ENCODE measurements around the gene TMEM134. TPM values are rescaled to one million over a fixed set of nuclear protein-coding genes. Genes with fewer than 3 reads are reported as not detected.
A peak's percentile ranks its signal among the peaks of the same experiment; 100 is the strongest.

TMEM134 gene
- total and polyA plus RNA-seq, 10 of the 15 experiments (the other 5 are each of a cell fraction or from before 2014, with no cell fraction given): 1.6 to 93.8 (median 27.8) TPM

- TF ChIP-seq MYC (IDR thresholded peaks at IDR 0.05; ENCODE audit: insufficient read depth, insufficient read length, insufficient replicate concordance, low read length, severe bottlenecking): no peak
- TF ChIP-seq MAX (IDR thresholded peaks at IDR 0.05; ENCODE audit: low read depth, low read length): no peak
- peak; percentile 55 for TF ChIP-seq MLLT1 (IDR thresholded peaks at IDR 0.05)
- no peak for TF ChIP-seq NFYA (IDR thresholded peaks at IDR 0.05; ENCODE audit: borderline replicate concordance, low read depth, low read length)
- TF ChIP-seq RELA (IDR thresholded peaks at IDR 0.05; ENCODE audit: borderline replicate concordance, partially characterized antibody): no peak
- TF ChIP-seq PML (IDR thresholded peaks at IDR 0.05; ENCODE audit: low read length): no peak
- TF ChIP-seq STAT3 (IDR thresholded peaks at IDR 0.05; ENCODE audit: low read depth, low read length): no peak
- no peak for TF ChIP-seq NFYB (IDR thresholded peaks at IDR 0.05; ENCODE audit: insufficient read depth, low read depth, low read length)
- no peak for TF ChIP-seq FOXK2 (IDR thresholded peaks at IDR 0.05)
- no peak for TF ChIP-seq CUX1 (IDR thresholded peaks at IDR 0.05; ENCODE audit: insufficient replicate concordance, low read depth, low read length)
- TF ChIP-seq TARDBP (IDR thresholded peaks at IDR 0.05; ENCODE audit: borderline replicate concordance): peak; percentile 18; the same call in 1 of the 2 replicates
- no peak for TF ChIP-seq IRF4 (IDR thresholded peaks at IDR 0.05; ENCODE audit: low read depth, low read length)
- no peak for TF ChIP-seq NR2C1 (IDR thresholded peaks at IDR 0.05)
- no peak for TF ChIP-seq MEF2B (IDR thresholded peaks at IDR 0.05; ENCODE audit: partially characterized antibody, poor library complexity, severe bottlenecking)
- TF ChIP-seq CHD2 (IDR thresholded peaks at IDR 0.05; ENCODE audit: borderline replicate concordance, low read depth, low read length): no peak
- TF ChIP-seq MTA2 (IDR thresholded peaks at IDR 0.05; ENCODE audit: low read depth): no peak
- TF ChIP-seq ETV6 (conservative IDR thresholded peaks at IDR 0.05 in 1 of 2, IDR thresholded peaks at IDR 0.05 in 1 of 2; ENCODE audit: borderline replicate concordance in 1 of 2, low read depth in 1 of 2): no peak
- TF ChIP-seq EED (IDR thresholded peaks at IDR 0.05; ENCODE audit: low read depth): 0 out of 2 replicates have a peak, but pooled peaks have one; percentile 24
- no peak for TF ChIP-seq HDAC6 (IDR thresholded peaks at IDR 0.05; ENCODE audit: unreplicated experiment)
- no peak for TF ChIP-seq RAD51 (IDR thresholded peaks at IDR 0.05)
- TF ChIP-seq TCF12 (IDR thresholded peaks at IDR 0.05; ENCODE audit: low read depth, low read length): no peak
- no peak for TF ChIP-seq LARP7 (IDR thresholded peaks at IDR 0.05)
- no peak for TF ChIP-seq ATF7 (IDR thresholded peaks at IDR 0.05; ENCODE audit: low read depth)
These were observed 26.3 kb downstream of the TMEM134 start (continued) for GRCh38 chr11:67442504-67443404.

All from GM12878 (cell line).